ENCODE results near the gene CCT3.
"Not testable (repeated sequence)": the region's sequence is repeated elsewhere in the genome, so short reads cannot be mapped to it uniquely, and the experiment has no call there.

CCT3 gene

DNA sequence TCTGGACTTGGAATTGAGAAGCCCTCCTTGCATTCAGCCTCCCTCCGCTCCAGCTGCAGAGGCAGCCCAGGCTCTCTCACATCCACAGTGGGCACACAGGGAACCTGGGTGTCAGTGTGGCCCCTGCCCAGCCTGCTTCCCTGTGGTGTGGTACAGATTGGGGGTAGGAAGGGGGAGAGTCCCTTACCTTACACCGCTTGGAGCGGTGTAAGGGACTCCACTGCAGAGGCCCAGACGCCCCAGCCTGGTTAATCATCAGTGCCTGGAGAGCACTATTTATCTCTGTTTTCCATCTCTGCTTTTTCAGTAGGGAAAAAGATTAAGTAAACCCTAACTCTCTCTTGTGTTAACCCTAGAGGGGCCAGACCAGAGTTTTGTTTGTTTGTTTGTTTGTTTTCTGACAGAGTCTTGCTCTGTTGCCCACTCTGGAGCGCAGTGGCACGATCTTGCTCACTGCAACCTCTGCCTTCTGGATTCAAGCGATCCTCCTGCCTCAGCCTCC lies 30.1 kb upstream of the CCT3 start:
- no peak for DNase-seq

DNA sequence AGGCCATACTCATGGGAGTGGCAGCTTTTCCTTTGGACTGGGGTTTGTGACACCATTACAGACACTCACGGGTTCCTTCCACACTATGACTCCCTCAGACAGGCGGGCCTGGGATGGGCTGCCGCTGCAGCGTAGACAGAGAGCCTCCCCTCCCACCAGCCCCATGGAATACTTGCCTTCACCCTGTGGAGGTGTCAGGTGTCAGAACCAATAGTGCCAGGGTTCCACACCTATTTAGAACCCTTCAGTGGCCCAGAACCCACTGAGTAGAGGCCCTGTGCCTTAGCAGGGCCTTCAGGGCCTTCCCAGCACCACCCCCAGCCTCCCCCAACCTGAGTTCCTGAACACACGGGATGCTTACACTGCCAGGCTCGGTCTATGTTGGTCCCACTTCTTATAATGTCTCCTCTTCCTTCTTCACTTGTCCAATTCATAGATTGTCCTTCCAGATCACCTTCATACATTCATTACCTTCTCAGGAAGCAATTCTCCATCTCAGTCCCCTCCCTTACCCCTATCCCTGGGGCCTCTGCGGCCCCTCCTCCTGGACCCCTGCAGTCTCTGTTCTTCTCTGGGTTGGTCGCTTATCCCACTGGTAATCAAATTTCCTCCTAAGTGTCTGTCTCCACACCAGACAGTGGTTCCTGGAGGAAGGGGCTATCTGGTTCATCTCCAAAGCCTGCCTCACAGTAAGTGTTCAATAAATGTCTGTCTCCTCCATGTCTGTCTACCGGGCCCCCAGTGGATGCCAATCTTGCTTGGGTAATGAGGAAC lies 29.5 kb upstream of the CCT3 start:
- DNase-seq: no peak

- DNase-seq: no peak
Measured at GRCh38 chr1:156366378-156367166, 28.5 kb upstream of the CCT3 start.

DNA sequence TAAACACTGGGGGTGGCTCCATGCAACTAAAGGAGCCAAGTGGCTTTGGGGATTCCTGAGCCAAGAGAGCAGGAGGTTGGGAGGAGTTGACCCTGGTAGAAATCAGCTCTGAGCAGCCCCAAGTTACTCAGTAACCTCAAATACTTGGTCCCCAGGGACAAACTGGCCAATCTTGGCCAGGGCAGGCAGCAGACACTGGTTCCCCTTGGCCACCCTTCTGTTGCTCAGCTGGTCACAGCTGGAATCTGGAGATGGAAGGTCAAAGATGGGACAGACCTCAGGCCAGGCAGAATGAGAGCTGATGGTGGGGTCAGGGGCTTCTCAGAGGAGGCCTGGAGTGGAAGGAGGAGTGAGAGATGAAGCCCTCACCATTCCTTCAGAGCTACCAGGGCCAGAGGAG lies 27.7 kb upstream of the CCT3 start:
- no peak for DNase-seq

- no peak for DNase-seq
Measured at GRCh38 chr1:156360534-156360933, 22.4 kb upstream of the CCT3 start.

GRCh38 chr1:156359973-156360372 lies 21.9 kb upstream of the CCT3 start:
- DNase-seq: no peak

- no peak for DNase-seq
Measured at GRCh38 chr1:156359249-156359648, 21.2 kb upstream of the CCT3 start.

DNA sequence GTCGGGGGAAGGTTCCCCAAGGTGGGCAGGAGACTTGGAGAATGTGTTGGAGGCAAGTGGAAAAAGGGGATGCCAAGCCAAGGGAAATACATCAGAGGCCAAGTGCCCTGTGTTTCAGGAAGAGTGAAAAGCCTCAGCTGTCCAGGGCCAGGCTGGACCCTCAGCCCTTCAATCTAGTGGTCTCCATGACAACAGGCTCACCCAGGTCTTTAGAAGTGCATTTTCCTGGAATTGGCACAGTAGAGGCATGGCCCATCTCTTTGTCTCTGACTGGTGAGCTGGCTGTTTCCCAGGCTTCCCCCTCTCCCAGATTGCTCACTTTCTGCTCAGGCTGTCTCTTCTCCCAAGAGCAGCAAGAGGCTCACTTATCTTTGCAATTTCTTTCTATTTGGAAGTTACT lies 20.5 kb upstream of the CCT3 start:
- no peak for DNase-seq

GRCh38 chr1:156357977-156358376 lies 19.9 kb upstream of the CCT3 start:
- no peak for DNase-seq

- peak; percentile 91 for DNase-seq
Measured at GRCh38 chr1:156356875-156357534, 18.9 kb upstream of the CCT3 start.

GRCh38 chr1:156356262-156356874 lies 18.3 kb upstream of the CCT3 start:
- no peak for DNase-seq

DNA sequence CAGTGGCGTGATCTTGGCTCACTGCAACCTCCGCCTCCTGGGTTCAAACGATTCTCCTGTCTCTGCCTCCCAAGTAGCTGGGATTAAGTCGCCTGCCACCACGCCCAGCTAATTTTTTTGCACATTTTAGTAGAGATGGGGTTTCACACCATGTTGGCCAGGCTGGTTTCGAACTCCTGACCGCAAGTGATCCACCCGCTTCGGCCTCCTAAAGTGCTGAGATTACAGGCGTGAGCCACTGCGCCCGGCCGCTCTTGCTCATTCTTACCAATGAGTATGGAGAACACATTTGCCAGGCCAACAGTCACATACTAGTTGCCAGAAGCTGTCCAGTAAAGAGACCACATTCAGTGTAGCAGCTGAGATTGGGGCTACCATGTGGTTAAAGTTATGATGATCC lies 14.4 kb upstream of the CCT3 start:
- not testable (repeated sequence) for DNase-seq

- no peak for DNase-seq
Measured at GRCh38 chr1:156347331-156347730, 9.2 kb upstream of the CCT3 start.

DNA sequence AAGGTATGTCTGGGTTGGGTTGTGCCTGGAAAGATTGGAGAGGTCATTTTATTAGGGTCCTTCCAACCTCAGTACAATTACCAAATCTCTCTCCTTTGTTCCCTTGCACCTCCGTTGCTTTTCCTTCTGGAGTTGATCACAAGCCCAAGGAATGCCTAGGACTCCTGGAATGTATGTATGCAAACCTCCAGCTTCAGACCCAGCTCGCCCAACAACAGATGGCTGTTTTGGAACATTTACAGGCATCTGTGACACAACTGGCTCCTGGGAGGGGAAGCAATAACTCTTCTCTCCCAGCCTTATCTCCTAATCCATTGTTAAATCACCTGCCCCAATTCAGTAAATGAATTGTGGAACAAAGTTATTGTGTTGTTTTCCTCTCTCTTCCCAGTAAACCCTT lies 8.5 kb upstream of the CCT3 start:
- no peak for DNase-seq

DNA sequence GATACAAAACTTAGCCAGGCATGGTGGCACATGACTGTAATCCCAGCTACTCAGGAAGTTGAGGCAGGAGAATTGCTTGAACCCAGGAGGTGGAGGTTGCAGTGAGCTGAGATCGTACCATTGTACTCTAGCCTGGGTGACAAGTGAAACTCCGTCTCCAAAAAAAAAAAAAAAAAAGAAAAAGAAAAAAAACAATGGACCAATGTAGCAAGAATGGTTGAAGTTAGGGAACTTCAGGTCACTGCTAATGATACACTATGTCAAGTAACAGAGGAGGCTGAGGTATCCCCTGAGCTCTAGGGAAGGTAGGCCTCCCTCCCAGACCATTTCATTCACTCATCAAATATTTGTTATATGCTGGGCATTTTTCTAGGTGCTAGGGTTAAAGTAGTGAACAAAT lies 7.9 kb upstream of the CCT3 start:
- DNase-seq: not testable (repeated sequence)

GRCh38 chr1:156344409-156344808 lies 6.3 kb upstream of the CCT3 start:
- no peak for DNase-seq

GRCh38 chr1:156342166-156342955 lies 4.3 kb upstream of the CCT3 start:
- no peak for DNase-seq

DNA sequence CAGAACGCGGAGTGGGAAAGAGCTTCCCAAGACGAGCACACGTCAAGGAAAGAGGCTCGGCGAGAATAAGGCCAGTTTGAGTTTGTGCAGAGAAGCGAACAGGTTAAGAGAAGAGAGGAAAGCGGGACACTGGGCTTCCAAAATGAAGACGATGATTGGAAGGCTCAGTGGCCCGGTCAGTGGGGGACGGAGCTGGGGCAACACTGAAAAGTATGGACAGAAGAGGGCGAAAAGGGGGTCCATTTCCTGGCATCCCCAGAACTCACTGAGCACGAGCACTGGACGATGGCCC lies 258 bp downstream of the CCT3 start:
- DNase-seq: no peak

- DNase-seq: no peak
Measured at GRCh38 chr1:156337052-156337887, 822 bp downstream of the CCT3 start.

DNA sequence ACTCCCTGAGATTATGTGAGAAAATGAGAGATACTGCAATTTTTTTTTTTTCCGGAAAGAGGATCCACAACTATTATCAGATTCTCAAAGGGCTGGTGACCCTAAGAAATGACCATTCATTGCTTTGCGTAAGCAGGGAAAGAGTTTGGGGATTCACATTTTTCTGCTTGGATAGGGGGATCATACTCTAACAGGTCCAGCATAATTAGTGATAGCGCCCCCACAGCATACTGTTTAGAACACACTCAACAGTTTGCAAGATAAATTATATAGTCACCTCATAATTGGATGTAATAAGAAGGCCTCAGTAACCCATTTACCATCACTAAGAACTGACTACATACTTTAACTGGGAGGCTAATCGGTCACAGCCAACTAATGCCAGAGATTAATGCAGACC lies 1.9 kb downstream of the CCT3 start:
- no peak for DNase-seq

GRCh38 chr1:156323179-156323578 lies 14.9 kb downstream of the CCT3 start:
- DNase-seq: not testable (repeated sequence)

- no peak for DNase-seq
Measured at GRCh38 chr1:156320560-156320959, 17.5 kb downstream of the CCT3 start.
